ENCODE data around the gene OR2D2. TPM values are rescaled to one million over a fixed set of nuclear protein-coding genes. Genes with fewer than 3 reads are reported as not detected.

Gene OR2D2
- total RNA-seq, 4 donors from 2014 or later = not detected

GRCh38 chr11:6843670-6844069 lies 48.6 kb downstream of the OR2D2 start:
- Histone ChIP-seq H3K36me3 (no peaks in the 10 kb centered on the region), H3K4me1 (no peaks in the 10 kb centered on the region), H3K9me3 (no peaks in the 10 kb centered on the region), H3K27me3 (peaks cover 0 to 3% (median 0%) of the 10 kb centered on the region in 4 donors), H3K27ac (replicated peaks in 1 of 4) (no peak overlapping the region), H3K4me3 (no peak overlapping the region)
- no peak for DNase-seq (ENCODE audit: extremely low spot score)
- intact Hi-C loops (cut with DNase I) = no loop called here
- WGBS = 59% methylated on average over 2 of the region's 2 CpGs
- TF ChIP-seq POLR2AphosphoS5 (IDR thresholded peaks at IDR 0.05) (no peak), EP300 (IDR thresholded peaks at IDR 0.05) (no peak), POLR2A (IDR thresholded peaks at IDR 0.05; ENCODE audit: low read depth) (no peak), CTCF (IDR thresholded peaks at IDR 0.05) (no peak)

GRCh38 chr11:6841694-6842093 lies 50.6 kb downstream of the OR2D2 start:
- H3K27ac ChIP-seq (replicated peaks in 1 of 4) = no peak overlapping the region
- no peak for DNase-seq (ENCODE audit: extremely low spot score)
- H3K4me3 ChIP-seq = no peak overlapping the region
- intact Hi-C loops (cut with DNase I) = no loop called here
- peaks cover 0 to 3% (median 0%) of the 10 kb centered on the region in 4 donors for H3K27me3 ChIP-seq
- H3K36me3 ChIP-seq = no peaks in the 10 kb centered on the region
- no peaks in the 10 kb centered on the region for H3K9me3 ChIP-seq
- H3K4me1 ChIP-seq = no peaks in the 10 kb centered on the region
- TF ChIP-seq CTCF (IDR thresholded peaks at IDR 0.05) (no peak), EP300 (IDR thresholded peaks at IDR 0.05) (no peak), POLR2A (IDR thresholded peaks at IDR 0.05; ENCODE audit: low read depth) (no peak), POLR2AphosphoS5 (IDR thresholded peaks at IDR 0.05) (no peak)

Other genes with a start within 250 kb of the OR2D2 start
- gene DCHS1, start 236.7 kb downstream of the OR2D2 start, total RNA-seq = 10 to 100 TPM; 27.0 to 60.9 (median 34.0) TPM
- 10 to 100 TPM; 13.3 to 22.9 (median 19.4) TPM for gene MRPL17, start 209.2 kb downstream of the OR2D2 start, total RNA-seq
- gene OR2AG2, start 120.5 kb downstream of the OR2D2 start, total RNA-seq = not detected
- not detected for gene OR2AG1, start 109.5 kb downstream of the OR2D2 start, total RNA-seq
- under 1 TPM in 1 of 4 donors, not detected in 3; 0.06 TPM for gene OR6A2, start 92.8 kb downstream of the OR2D2 start, total RNA-seq
- not detected for gene OR10A5, start 46.8 kb downstream of the OR2D2 start, total RNA-seq
- gene OR10A2, start 29.4 kb downstream of the OR2D2 start, total RNA-seq = not detected
- gene OR10A4, start 15.9 kb downstream of the OR2D2 start, total RNA-seq = not detected
- not detected for gene OR2D3, start 28.5 kb upstream of the OR2D2 start, total RNA-seq
- gene ZNF215, start 33.9 kb upstream of the OR2D2 start, total RNA-seq = under 1 TPM; under 0.01 to 0.19 (median 0.17) TPM
- 1 to 10 TPM; 1.3 to 3.3 (median 1.9) TPM for gene ZNF214, start 127.8 kb upstream of the OR2D2 start, total RNA-seq
- gene NLRP14, start 128.0 kb upstream of the OR2D2 start, total RNA-seq = not detected
- not detected for gene RBMXL2, start 196.5 kb upstream of the OR2D2 start, total RNA-seq